HepG2 (cell line): ENCODE results near the gene ACTR6. TPM values are rescaled to one million over a fixed set of nuclear protein-coding genes. Genes with fewer than 3 reads are reported as not detected.

Experiments used
- BCL6 ChIP-seq: IDR thresholded peaks from 2 replicates; pipeline ENCODE4 v1.6.1; 2016; ENCODE audit warnings: missing genetic modification reagents, missing compliant biosample characterization
- DMAP1 ChIP-seq: IDR thresholded peaks from 2 replicates; pipeline ENCODE4 v1.6.1; 2016
- EED ChIP-seq: sonication (generic); formaldehyde crosslinking; IDR thresholded peaks from 2 replicates; pipeline ENCODE4 v1.5.0; 2020; ENCODE audit warnings: mild to moderate bottlenecking, missing genetic modification reagents
- FIP1L1 ChIP-seq: fragments of 200-400 bp; formaldehyde crosslinking; IDR thresholded peaks from 2 replicates; pipeline ENCODE4 v1.6.1; 2018; ENCODE audit warnings: low read depth, mild to moderate bottlenecking, low read length, moderate library complexity, borderline replicate concordance; ENCODE audit not compliant: insufficient read depth
- FOSL1 ChIP-seq: sonication (generic); formaldehyde crosslinking; IDR thresholded peaks from 2 replicates; pipeline ENCODE4 v1.9.0; 2021; ENCODE audit warnings: missing genetic modification reagents, borderline replicate concordance
- MLLT10 ChIP-seq: sonication (generic); formaldehyde crosslinking; IDR thresholded peaks from 2 replicates; pipeline ENCODE4 v1.4.0; 2020; ENCODE audit warnings: missing genetic modification reagents
- NFIC ChIP-seq: IDR thresholded peaks from 2 replicates; pipeline ENCODE4 v1.6.1; 2012; ENCODE audit warnings: mild to moderate bottlenecking, low read length, inconsistent platforms
- RFX1 ChIP-seq: fragments of 450-650 bp; IDR thresholded peaks from 2 replicates; pipeline ENCODE4 v1.6.1; 2017
- SIN3A ChIP-seq: IDR thresholded peaks from 2 replicates; pipeline ENCODE4 v1.6.1; 2011; ENCODE audit warnings: low read depth, mild to moderate bottlenecking, control low read depth, low read length, borderline replicate concordance
- SOX13 ChIP-seq, 3 experiments: fragments of 450-650 bp in 1 of 3; sonication (generic) in 1 of 3; formaldehyde crosslinking in 1 of 3; IDR thresholded peaks in 2 of 3; conservative IDR thresholded peaks in 1 of 3; 2 replicates each; pipeline versions ENCODE4 v1.5.0 to v1.6.1; 2016 to 2020; ENCODE audit warnings: antibody characterized with exemption in 1 of 3, mild to moderate bottlenecking in 1 of 3, missing compliant biosample characterization in 1 of 3, missing genetic modification reagents in 1 of 3, moderate library complexity in 1 of 3
- SP4 ChIP-seq: sonication (generic); formaldehyde crosslinking; IDR thresholded peaks from 2 replicates; pipeline ENCODE4 v1.8.1; 2023; ENCODE audit warnings: mild to moderate bottlenecking, missing genetic modification reagents
- SSRP1 ChIP-seq: IDR thresholded peaks from 2 replicates; pipeline ENCODE4 v1.6.1; 2016; ENCODE audit warnings: control low read depth
- ZNF12 ChIP-seq: sonication (generic); formaldehyde crosslinking; IDR thresholded peaks from 2 replicates; pipeline ENCODE4 v1.5.0; 2020; ENCODE audit warnings: missing genetic modification reagents
- ZNF264 ChIP-seq: sonication (generic); formaldehyde crosslinking; IDR thresholded peaks from 2 replicates; pipeline ENCODE4 v1.4.0; 2020; ENCODE audit warnings: missing genetic modification reagents
- ZNF547 ChIP-seq: sonication (generic); formaldehyde crosslinking; IDR thresholded peaks from 2 replicates; pipeline ENCODE4 v1.5.1; 2020; ENCODE audit warnings: mild to moderate bottlenecking, missing genetic modification reagents
- polyA plus RNA-seq, 8 experiments: library from polyadenylated mRNA; depleted of rRNA in 3 of 8; stranded (reverse) in 7 of 8; unstranded in 1 of 8; fragments of >200 nt; fragmentation: Illumina TruSeq in 4 of 8; extraction: Trizol in 4 of 8; gene quantifications; 2 replicates each; pipeline versions ENCODE4 v1.2.1 to v1.2.3, GENCODE V29; 2011 to 2016; ENCODE audit warnings: low read depth in 4 of 8, missing spikeins in 1 of 8, mixed read lengths in 1 of 8; ENCODE audit not compliant: insufficient read depth in 1 of 8
- total RNA-seq, 5 experiments: library from RNA; depleted of rRNA; stranded (reverse); fragments of >200 nt; fragmentation: Illumina TruSeq; extraction: Trizol; gene quantifications; 2 replicates each; pipeline ENCODE4 v1.2.3, GENCODE V29; 2016; ENCODE audit warnings: low read depth in 1 of 5
- TF ChIP-seq, protein P1 (sequence below): sonication (generic); formaldehyde crosslinking; IDR thresholded peaks from 2 replicates; pipeline ENCODE4 v1.8.1; 2022; ENCODE audit warnings: mild to moderate bottlenecking, missing genetic modification reagents
- TF ChIP-seq, protein P2 (sequence below): sonication (generic); formaldehyde crosslinking; conservative IDR thresholded peaks from 2 replicates; pipeline ENCODE4 v1.5.0; 2020; ENCODE audit warnings: missing genetic modification reagents
- TF ChIP-seq, protein P3 (sequence below): sonication (generic); formaldehyde crosslinking; IDR thresholded peaks from 2 replicates; pipeline ENCODE4 v1.4.0; 2020; ENCODE audit warnings: missing genetic modification reagents
- TF ChIP-seq, protein P4 (sequence below): sonication (generic); formaldehyde crosslinking; IDR thresholded peaks from 2 replicates; pipeline ENCODE4 v1.4.0; 2020; ENCODE audit warnings: missing genetic modification reagents
- TF ChIP-seq, protein P5 (sequence below): sonication (generic); formaldehyde crosslinking; IDR thresholded peaks from 2 replicates; pipeline ENCODE4 v1.9.0; 2021; ENCODE audit warnings: missing genetic modification reagents, mild to moderate bottlenecking, borderline replicate concordance

Gene ACTR6
- total and polyA plus RNA-seq, 2 of the 13 experiments (the other 11 are each of a cell fraction or from before 2014, with no cell fraction given): 12.9 to 22.4 TPM

DNA sequence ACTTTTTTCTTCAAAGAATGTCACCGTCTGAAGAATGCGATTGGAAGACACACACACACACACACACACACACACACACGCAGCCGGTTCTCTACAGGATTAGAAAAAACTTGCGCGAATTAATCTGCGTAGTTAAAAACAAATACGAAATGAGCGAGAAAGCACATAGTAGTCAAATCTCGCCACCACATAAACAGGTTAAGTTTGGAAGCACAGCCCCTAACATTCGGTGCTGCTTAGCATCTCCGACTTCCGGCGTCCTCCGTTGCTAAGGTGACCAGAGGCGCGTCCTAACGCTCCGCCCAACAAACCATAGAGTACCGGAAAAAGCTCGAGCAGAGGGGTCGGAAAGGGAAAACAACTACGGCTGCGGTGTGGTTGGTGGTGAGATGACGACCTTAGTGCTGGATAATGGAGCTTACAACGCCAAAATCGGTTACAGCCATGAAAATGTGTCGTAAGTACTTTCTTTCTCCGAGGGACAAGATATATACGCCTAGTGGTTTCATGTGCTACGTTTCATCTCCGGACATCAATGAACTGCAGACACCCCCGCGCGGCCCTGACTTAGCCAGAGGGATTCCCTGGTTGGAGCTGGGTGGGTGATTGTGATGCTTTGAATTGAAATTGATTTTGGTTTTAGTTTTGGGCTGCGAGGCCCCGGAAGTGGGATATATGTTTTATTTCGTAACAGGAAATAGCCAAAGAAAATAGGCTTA lies at the start of gene ACTR6 (continued):
- TF ChIP-seq, protein P1, sequence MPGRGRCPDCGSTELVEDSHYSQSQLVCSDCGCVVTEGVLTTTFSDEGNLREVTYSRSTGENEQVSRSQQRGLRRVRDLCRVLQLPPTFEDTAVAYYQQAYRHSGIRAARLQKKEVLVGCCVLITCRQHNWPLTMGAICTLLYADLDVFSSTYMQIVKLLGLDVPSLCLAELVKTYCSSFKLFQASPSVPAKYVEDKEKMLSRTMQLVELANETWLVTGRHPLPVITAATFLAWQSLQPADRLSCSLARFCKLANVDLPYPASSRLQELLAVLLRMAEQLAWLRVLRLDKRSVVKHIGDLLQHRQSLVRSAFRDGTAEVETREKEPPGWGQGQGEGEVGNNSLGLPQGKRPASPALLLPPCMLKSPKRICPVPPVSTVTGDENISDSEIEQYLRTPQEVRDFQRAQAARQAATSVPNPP (CRISPR knock-in tag): no peak
- peak; percentile 73; the same call in 1 of the 2 replicates for TF ChIP-seq ZNF264 (CRISPR knock-in tag)
- peak; percentile 91 for TF ChIP-seq RFX1
- no peak for TF ChIP-seq MLLT10 (CRISPR knock-in tag)
- TF ChIP-seq SSRP1 (CRISPR knock-in tag): 0 out of 2 replicates have a peak, but pooled peaks have one; percentile 31
- peak; percentile 22; the same call in 1 of the 2 replicates for TF ChIP-seq NFIC
- TF ChIP-seq BCL6 (CRISPR knock-in tag): peak; percentile 29; the same call in 1 of the 2 replicates
- no peak for TF ChIP-seq SOX13 (IDR thresholded peaks at IDR 0.05)
- peak in 1 of 2 experiments; percentile 31; a peak in 1 of 4 replicates for TF ChIP-seq SOX13 (CRISPR knock-in tag; conservative IDR thresholded peaks at IDR 0.05 in 1 of 2, IDR thresholded peaks at IDR 0.05 in 1 of 2)
- TF ChIP-seq FOSL1 (CRISPR knock-in tag): no peak
- TF ChIP-seq SIN3A: peak; percentile 100
- TF ChIP-seq, protein P2, sequence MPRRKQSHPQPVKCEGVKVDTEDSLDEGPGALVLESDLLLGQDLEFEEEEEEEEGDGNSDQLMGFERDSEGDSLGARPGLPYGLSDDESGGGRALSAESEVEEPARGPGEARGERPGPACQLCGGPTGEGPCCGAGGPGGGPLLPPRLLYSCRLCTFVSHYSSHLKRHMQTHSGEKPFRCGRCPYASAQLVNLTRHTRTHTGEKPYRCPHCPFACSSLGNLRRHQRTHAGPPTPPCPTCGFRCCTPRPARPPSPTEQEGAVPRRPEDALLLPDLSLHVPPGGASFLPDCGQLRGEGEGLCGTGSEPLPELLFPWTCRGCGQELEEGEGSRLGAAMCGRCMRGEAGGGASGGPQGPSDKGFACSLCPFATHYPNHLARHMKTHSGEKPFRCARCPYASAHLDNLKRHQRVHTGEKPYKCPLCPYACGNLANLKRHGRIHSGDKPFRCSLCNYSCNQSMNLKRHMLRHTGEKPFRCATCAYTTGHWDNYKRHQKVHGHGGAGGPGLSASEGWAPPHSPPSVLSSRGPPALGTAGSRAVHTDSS (CRISPR knock-in tag): no peak
- peak; percentile 78 for TF ChIP-seq ZNF547 (CRISPR knock-in tag)
- TF ChIP-seq, protein P3, sequence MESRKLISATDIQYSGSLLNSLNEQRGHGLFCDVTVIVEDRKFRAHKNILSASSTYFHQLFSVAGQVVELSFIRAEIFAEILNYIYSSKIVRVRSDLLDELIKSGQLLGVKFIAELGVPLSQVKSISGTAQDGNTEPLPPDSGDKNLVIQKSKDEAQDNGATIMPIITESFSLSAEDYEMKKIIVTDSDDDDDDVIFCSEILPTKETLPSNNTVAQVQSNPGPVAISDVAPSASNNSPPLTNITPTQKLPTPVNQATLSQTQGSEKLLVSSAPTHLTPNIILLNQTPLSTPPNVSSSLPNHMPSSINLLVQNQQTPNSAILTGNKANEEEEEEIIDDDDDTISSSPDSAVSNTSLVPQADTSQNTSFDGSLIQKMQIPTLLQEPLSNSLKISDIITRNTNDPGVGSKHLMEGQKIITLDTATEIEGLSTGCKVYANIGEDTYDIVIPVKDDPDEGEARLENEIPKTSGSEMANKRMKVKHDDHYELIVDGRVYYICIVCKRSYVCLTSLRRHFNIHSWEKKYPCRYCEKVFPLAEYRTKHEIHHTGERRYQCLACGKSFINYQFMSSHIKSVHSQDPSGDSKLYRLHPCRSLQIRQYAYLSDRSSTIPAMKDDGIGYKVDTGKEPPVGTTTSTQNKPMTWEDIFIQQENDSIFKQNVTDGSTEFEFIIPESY (CRISPR knock-in tag): 0 out of 2 replicates have a peak, but pooled peaks have one; percentile 22
- no peak for TF ChIP-seq FIP1L1
- TF ChIP-seq, protein P4, sequence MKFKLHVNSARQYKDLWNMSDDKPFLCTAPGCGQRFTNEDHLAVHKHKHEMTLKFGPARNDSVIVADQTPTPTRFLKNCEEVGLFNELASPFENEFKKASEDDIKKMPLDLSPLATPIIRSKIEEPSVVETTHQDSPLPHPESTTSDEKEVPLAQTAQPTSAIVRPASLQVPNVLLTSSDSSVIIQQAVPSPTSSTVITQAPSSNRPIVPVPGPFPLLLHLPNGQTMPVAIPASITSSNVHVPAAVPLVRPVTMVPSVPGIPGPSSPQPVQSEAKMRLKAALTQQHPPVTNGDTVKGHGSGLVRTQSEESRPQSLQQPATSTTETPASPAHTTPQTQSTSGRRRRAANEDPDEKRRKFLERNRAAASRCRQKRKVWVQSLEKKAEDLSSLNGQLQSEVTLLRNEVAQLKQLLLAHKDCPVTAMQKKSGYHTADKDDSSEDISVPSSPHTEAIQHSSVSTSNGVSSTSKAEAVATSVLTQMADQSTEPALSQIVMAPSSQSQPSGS (CRISPR knock-in tag): peak; percentile 70; the same call in 1 of the 2 replicates
- TF ChIP-seq DMAP1 (CRISPR knock-in tag): peak; percentile 72; the same call in 1 of the 2 replicates
- no peak for TF ChIP-seq ZNF12 (CRISPR knock-in tag)
- no peak for TF ChIP-seq EED (CRISPR knock-in tag)
- TF ChIP-seq SP4 (CRISPR knock-in tag): 0 out of 2 replicates have a peak, but pooled peaks have one; percentile 40
- TF ChIP-seq, protein P5, sequence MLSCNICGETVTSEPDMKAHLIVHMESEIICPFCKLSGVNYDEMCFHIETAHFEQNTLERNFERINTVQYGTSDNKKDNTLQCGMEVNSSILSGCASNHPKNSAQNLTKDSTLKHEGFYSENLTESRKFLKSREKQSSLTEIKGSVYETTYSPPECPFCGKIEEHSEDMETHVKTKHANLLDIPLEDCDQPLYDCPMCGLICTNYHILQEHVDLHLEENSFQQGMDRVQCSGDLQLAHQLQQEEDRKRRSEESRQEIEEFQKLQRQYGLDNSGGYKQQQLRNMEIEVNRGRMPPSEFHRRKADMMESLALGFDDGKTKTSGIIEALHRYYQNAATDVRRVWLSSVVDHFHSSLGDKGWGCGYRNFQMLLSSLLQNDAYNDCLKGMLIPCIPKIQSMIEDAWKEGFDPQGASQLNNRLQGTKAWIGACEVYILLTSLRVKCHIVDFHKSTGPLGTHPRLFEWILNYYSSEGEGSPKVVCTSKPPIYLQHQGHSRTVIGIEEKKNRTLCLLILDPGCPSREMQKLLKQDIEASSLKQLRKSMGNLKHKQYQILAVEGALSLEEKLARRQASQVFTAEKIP (CRISPR knock-in tag): no peak
